Vagina (tissue), 2 donors: ENCODE data around the gene PLK5. TPM values are rescaled to one million over a fixed set of nuclear protein-coding genes. Genes with fewer than 3 reads are reported as not detected.

Experiments
- DNase-seq, 2 donors: peaks; one replicate each; pipeline ENCODE4 v3.0.0-alpha.2; 2017; ENCODE audit errors: extremely low spot score in 2 of 2
- H3K27ac ChIP-seq: fragments of 200-600 bp; sonication (generic); one replicate; pipeline ENCODE4 v1.5.1; 2019
- H3K27me3 ChIP-seq: fragments of 200-600 bp; sonication (generic); one replicate; pipeline ENCODE4 v1.5.1; 2019
- H3K36me3 ChIP-seq, 2 donors: fragments of 200-600 bp; sonication (generic); one replicate each; pipeline ENCODE4 v1.5.1; 2017 to 2019
- H3K4me1 ChIP-seq: fragments of 200-600 bp; sonication (generic); one replicate; pipeline ENCODE4 v1.5.1; 2019
- H3K4me3 ChIP-seq, 2 donors: fragments of 200-600 bp; sonication (generic); 1 replicate in 1 of 2; 2 replicates in 1 of 2; pipeline ENCODE4 v1.5.1; 2016 to 2019
- H3K9me3 ChIP-seq: fragments of 200-600 bp; sonication (generic); one replicate; pipeline ENCODE4 v1.5.1; 2019
- POLR2A ChIP-seq, 2 donors: fragments of 450-650 bp; IDR thresholded peaks; one replicate each; pipeline ENCODE4 v1.6.1; 2017; ENCODE audit warnings: antibody characterized with exemption in 2 of 2, mild to moderate bottlenecking in 2 of 2, moderate library complexity in 2 of 2
- POLR2AphosphoS5 ChIP-seq, 2 donors: sonication (generic); formaldehyde crosslinking; IDR thresholded peaks; one replicate each; pipeline ENCODE4 v1.9.0; 2017; ENCODE audit warnings: antibody characterized with exemption in 2 of 2, mild to moderate bottlenecking in 2 of 2, low read depth in 1 of 2; ENCODE audit not compliant: insufficient read depth in 1 of 2
- intact Hi-C: fragments of 100-400 bp; cut with DNase I; formaldehyde crosslinking; loops from one replicate; pipeline ENCODE4 v1.15.1; 2023
- total RNA-seq: library from RNA; depleted of rRNA; stranded (reverse); fragments of >200 nt; gene quantifications from one replicate; pipeline ENCODE4 v1.2.3, GENCODE V29; 2016
- TF ChIP-seq, protein P1 (sequence below), 3 experiments: fragments of 450-650 bp in 2 of 3; fragments of 200-600 bp in 1 of 3; sonication (generic) in 1 of 3; IDR thresholded peaks; one replicate each; pipeline ENCODE4 v1.5.1; 2017 to 2019; ENCODE audit warnings: antibody characterized with exemption in 3 of 3, mild to moderate bottlenecking in 2 of 3, moderate library complexity in 2 of 3

The PLK5 gene
- total RNA-seq, 1 donor from 2014 or later, result 0.49 TPM

DNA sequence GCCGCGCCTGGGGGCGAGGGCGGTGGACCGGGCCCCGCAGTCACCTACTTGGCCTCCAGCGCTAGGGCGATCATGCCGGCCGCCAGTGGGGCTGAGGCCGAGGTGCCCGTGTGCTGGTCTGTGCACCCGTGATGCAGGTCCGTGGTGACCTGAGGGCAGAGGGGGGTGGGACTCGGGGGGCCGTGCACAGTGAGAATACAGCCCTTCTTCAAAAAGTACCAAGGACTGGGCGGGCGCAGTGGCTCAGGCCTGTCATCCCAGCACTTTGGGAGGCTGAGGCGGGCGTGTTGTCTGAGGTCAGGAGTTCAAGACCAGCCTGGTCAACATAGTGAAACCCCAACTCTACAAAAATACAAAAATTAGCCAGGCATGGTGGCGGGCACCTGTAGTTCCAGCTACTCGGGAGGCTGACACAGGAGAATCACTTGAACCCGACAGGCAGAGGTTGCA is 39.9 kb upstream of the PLK5 start:
- Histone ChIP-seq H3K4me3 (no peak overlapping the region), H3K27me3 (no peaks in the 10 kb centered on the region), H3K4me1 (peaks cover 5% of the 10 kb centered on the region), H3K27ac (no peak overlapping the region), H3K36me3 (no peaks in the 10 kb centered on the region), H3K9me3 (no peaks in the 10 kb centered on the region)
- TF ChIP-seq POLR2A (IDR thresholded peaks at IDR 0.05), result no peak
- TF ChIP-seq, protein P1, sequence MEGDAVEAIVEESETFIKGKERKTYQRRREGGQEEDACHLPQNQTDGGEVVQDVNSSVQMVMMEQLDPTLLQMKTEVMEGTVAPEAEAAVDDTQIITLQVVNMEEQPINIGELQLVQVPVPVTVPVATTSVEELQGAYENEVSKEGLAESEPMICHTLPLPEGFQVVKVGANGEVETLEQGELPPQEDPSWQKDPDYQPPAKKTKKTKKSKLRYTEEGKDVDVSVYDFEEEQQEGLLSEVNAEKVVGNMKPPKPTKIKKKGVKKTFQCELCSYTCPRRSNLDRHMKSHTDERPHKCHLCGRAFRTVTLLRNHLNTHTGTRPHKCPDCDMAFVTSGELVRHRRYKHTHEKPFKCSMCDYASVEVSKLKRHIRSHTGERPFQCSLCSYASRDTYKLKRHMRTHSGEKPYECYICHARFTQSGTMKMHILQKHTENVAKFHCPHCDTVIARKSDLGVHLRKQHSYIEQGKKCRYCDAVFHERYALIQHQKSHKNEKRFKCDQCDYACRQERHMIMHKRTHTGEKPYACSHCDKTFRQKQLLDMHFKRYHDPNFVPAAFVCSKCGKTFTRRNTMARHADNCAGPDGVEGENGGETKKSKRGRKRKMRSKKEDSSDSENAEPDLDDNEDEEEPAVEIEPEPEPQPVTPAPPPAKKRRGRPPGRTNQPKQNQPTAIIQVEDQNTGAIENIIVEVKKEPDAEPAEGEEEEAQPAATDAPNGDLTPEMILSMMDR (IDR thresholded peaks at IDR 0.05), result no peak
- no peak for TF ChIP-seq POLR2AphosphoS5 (IDR thresholded peaks at IDR 0.05; ENCODE audit: insufficient read depth in 1 of 2, low read depth in 1 of 2)
- intact Hi-C loops, result no loop called here
- no peak for DNase-seq

DNA sequence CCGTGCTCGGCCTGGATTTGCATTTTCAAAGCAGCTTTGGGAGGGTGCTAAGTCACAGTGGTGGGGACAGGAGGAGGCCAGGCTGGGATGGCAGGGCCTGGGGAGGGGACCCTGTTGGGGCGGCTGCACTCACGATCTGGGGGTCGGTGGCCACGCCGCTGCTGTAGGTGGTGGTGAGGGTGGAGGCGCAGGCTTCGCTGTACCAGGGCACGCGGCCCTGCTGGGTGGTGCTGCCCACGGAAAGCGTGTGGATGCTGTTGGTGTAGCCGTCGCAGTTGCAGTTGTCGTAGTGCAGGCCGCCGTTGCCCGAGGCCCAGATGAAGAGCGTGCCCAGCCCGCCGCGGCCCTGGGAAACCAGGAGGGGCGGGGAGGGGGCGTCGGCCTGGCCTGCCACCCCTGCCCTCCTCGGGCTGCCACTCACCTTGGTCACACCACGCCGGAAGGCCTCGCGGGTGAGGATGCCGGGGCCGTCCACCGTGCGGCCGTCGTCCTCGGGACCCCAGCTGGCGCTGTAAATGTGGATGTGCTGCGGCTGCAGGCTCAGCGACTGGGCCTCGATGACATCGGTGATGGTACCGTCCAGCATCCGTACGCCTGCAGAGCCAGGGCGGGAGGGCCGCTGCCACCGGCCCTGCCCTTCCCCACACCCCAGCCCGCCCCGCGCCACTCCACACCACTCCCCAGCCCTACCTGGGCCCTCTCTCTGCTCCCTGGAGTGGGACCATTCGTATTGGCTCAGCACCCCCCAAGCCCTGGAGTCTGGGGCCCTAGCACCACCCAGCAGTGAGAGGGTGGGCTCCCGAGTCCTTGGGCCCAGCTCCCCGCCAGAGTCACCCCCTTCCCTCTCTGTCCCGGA is 36.9 kb upstream of the PLK5 start:
- Histone ChIP-seq H3K27ac (no peak overlapping the region), H3K36me3 (no peaks in the 10 kb centered on the region), H3K4me1 (peaks cover 16% of the 10 kb centered on the region), H3K4me3 (no peak overlapping the region), H3K9me3 (no peaks in the 10 kb centered on the region), H3K27me3 (no peaks in the 10 kb centered on the region)
- no peak for TF ChIP-seq POLR2A (IDR thresholded peaks at IDR 0.05)
- no peak for TF ChIP-seq POLR2AphosphoS5 (IDR thresholded peaks at IDR 0.05; ENCODE audit: insufficient read depth in 1 of 2, low read depth in 1 of 2)
- TF ChIP-seq, protein P1 (IDR thresholded peaks at IDR 0.05), result no peak
- intact Hi-C loops, result no loop called here
- no peak for DNase-seq

DNA sequence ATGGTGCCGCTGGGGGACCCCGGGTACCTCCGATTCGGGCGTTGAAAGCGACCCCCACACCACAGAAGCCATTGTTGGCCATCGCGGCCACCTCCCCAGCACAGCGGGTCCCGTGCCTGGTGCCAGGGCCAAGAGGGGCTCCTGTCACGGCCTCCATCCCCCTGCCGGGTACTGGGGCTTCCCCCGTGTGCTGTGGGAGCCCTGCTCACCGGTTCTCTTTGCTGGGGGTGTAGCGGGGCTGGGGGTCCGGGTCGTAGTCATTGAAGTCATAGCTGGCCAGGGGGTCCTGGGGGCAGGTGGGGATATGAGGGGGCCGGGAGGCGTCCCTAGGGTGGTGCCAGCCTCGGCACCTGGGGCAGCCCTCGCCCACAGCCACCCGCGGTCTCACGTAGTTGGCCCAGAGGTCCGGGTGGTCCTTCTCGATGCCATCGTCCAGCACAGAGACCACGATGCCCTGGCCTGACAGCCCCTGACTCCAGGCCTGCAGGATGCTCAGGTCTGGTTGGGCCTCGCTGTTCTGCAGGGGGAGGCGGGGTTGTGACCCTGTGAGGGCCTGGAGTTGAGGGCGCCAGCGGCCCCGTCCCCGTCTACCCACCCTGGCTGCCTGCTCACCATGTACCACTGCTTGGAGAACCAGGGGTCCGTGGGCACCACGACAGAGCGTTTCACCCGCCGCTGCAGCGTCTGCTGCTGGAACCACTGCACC is 36.1 kb upstream of the PLK5 start:
- intact Hi-C loops, result no loop called here

DNA sequence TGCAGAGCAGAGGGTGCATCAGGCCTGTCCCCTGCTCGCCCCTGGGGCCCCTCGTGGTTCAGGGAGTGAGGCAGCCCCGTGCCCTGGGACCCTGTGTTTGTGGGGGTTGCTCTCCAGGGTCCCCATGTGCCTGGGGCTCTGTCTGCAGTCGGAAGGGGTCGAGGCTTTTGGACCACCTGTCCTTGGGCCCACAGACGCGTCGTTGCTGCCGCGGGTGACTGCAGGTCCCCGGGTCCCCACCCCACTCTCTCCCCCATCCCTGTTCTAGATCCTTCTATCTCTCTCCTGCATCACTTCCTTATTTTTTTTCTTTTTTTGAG is 35.6 kb upstream of the PLK5 start:
- Histone ChIP-seq H3K27ac (no peak overlapping the region), H3K4me1 (peaks cover 16% of the 10 kb centered on the region), H3K27me3 (no peaks in the 10 kb centered on the region), H3K9me3 (no peaks in the 10 kb centered on the region), H3K36me3 (no peaks in the 10 kb centered on the region), H3K4me3 (no peak overlapping the region)
- TF ChIP-seq, protein P1 (IDR thresholded peaks at IDR 0.05), result no peak
- TF ChIP-seq POLR2AphosphoS5 (IDR thresholded peaks at IDR 0.05; ENCODE audit: insufficient read depth in 1 of 2, low read depth in 1 of 2) (no peak), POLR2A (IDR thresholded peaks at IDR 0.05) (no peak)
- no peak for DNase-seq
- intact Hi-C loops, result no loop called here

More for the DNA sequence above, 36.1 kb upstream of the PLK5 start:
- Histone ChIP-seq H3K27me3 (no peaks in the 10 kb centered on the region), H3K27ac (no peak overlapping the region), H3K4me3 (no peak overlapping the region), H3K36me3 (no peaks in the 10 kb centered on the region), H3K4me1 (peaks cover 16% of the 10 kb centered on the region), H3K9me3 (no peaks in the 10 kb centered on the region)
- no peak for DNase-seq
- TF ChIP-seq, protein P1 (IDR thresholded peaks at IDR 0.05), result no peak
- TF ChIP-seq POLR2A (IDR thresholded peaks at IDR 0.05) (no peak), POLR2AphosphoS5 (IDR thresholded peaks at IDR 0.05; ENCODE audit: insufficient read depth in 1 of 2, low read depth in 1 of 2) (no peak)
